ENCODE measurements around the gene B4GALNT2.
"Not testable (repeated sequence)": the region's sequence is repeated elsewhere in the genome, so short reads cannot be mapped to it uniquely, and the experiment has no call there.

The B4GALNT2 gene

DNA sequence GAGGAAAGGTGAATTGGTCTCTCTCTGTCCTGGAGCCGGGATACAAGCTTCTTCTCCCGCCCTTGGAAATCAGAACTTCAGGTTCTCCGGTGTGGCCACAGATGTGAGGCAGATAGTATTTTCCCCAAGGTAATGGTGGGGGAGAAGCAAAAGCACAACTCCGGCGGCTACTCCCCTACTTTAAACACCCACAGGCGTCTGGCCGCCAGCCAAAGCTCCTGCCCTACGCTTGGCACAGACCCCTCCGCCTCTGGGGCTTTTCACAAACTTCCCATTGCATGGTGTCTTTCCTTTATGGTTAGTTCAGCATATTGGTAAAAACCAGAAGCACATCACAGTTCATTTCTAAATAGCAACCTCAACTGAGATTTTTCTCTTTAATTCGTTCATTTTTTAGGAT is 39.4 kb upstream of the B4GALNT2 start:
- no peak for DNase-seq (ENCODE audit: low read depth)
- TF ChIP-seq CTCF (IDR thresholded peaks at IDR 0.05; ENCODE audit: insufficient read depth, low read depth, low read length, missing control alignments): no peak

GRCh38 chr17:49100601-49101000 is 32.0 kb upstream of the B4GALNT2 start:
- TF ChIP-seq CTCF (IDR thresholded peaks at IDR 0.05; ENCODE audit: insufficient read depth, low read depth, low read length, missing control alignments): no peak
- H3K4me3 ChIP-seq (ENCODE audit: low read depth, low read length): no peak overlapping the region
- DNase-seq (ENCODE audit: low read depth): no peak

More for the DNA sequence above, 39.4 kb upstream of the B4GALNT2 start:
- no peak overlapping the region for H3K4me3 ChIP-seq (ENCODE audit: low read depth, low read length)

GRCh38 chr17:49101054-49101534 is 31.5 kb upstream of the B4GALNT2 start:
- DNase-seq (ENCODE audit: low read depth): no peak
- H3K4me3 ChIP-seq (ENCODE audit: low read depth, low read length): no peak overlapping the region
- TF ChIP-seq CTCF (IDR thresholded peaks at IDR 0.05; ENCODE audit: insufficient read depth, low read depth, low read length, missing control alignments): no peak

DNA sequence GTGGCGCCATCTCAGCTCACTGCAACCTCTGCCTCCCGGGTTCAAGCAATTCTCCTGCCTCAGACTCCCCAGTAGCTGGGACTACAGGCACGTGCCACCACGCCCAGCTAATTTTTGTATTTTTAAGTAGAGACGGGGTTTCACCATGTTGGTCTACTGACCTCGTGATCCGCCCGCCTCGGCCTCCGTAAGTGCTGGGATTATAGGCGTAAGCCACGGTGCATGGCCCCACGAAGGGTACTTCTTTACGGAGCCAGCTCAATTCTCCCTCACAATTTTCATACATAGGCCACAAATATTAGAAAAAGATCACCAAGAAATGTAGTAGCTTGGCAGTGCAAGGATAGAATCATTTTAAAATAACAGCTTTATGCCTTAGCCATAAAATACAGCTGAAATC is 29.2 kb upstream of the B4GALNT2 start:
- H3K4me3 ChIP-seq (ENCODE audit: low read depth, low read length); DNase-seq (ENCODE audit: low read depth): not testable (repeated sequence)

DNA sequence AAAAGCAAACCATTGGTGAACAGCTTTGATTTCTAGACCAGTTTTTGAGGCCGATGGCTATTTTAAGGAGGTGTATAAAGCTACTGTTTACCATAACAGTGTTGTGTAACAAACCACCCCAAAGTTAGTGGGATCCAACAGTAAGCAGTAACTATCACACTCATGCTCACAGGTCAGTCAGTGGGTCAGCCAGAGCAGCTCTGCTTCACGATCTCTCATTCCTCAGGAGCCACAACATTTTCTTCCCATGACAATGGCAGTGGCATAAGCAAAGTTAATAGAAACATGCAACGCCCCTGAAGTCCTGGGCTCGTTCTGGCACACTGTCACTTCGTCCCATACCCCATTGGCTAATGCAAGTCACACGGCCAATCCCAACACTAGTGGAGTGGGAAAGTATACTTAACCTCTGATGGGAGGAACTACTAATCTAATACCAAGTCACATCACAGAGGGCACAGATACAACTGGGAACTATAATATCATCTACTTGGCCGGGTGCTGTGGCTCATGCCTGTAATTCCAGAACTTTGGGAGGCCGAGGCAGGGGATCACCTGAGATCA is 28.0 kb upstream of the B4GALNT2 start:
- no peak for DNase-seq (ENCODE audit: low read depth)
- TF ChIP-seq CTCF (IDR thresholded peaks at IDR 0.05; ENCODE audit: insufficient read depth, low read depth, low read length, missing control alignments): no peak
- no peak overlapping the region for H3K4me3 ChIP-seq (ENCODE audit: low read depth, low read length)

GRCh38 chr17:49106321-49107210 is 26.0 kb upstream of the B4GALNT2 start:
- TF ChIP-seq CTCF (IDR thresholded peaks at IDR 0.05; ENCODE audit: insufficient read depth, low read depth, low read length, missing control alignments): no peak
- no peak for DNase-seq (ENCODE audit: low read depth)
- no peak overlapping the region for H3K4me3 ChIP-seq (ENCODE audit: low read depth, low read length)

- no peak for DNase-seq (ENCODE audit: low read depth)
- no peak overlapping the region for H3K4me3 ChIP-seq (ENCODE audit: low read depth, low read length)
- no peak for TF ChIP-seq CTCF (IDR thresholded peaks at IDR 0.05; ENCODE audit: insufficient read depth, low read depth, low read length, missing control alignments)
Observed at GRCh38 chr17:49107211-49107557, 25.4 kb upstream of the B4GALNT2 start.

All from GM12865 (cell line).